DOHH2 (cell line): ENCODE results near the gene ME3.

Experiments
- CTCF ChIP-seq: fragments of 200-600 bp; sonication (generic); IDR thresholded peaks from one replicate; pipeline ENCODE4 v1.5.1; 2014; ENCODE audit warnings: antibody characterized with exemption, mild to moderate bottlenecking, low read depth, low read length; ENCODE audit not compliant: poor library complexity, severe bottlenecking
- EZH2phosphoT487 ChIP-seq: fragments of 200-600 bp; sonication (generic); IDR thresholded peaks from 2 replicates; pipeline ENCODE4 v1.6.1; 2017; ENCODE audit warnings: borderline replicate concordance, mild to moderate bottlenecking, antibody characterized with exemption, low read length, moderate library complexity, mixed read lengths

DNA sequence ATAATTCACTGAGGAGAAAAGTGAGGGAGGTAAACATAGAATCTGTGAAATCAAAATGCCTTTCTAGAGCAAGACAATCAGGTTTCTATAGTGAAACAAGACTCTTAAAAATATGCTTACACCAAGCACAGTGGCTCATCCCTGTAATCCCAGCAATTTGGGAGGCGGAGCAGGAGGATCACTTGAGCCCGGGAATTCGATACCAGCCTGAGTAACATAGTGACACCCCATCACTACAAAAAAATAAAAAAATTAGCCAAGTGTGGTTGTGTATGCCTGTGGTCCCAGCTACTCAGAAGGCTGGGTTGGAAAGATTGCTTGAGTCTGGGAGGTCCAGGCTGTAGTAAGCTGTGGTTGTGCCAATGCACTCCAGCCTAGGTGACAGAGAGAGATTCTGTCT lies 43.2 kb upstream of the ME3 start:
- no peak for TF ChIP-seq CTCF
- TF ChIP-seq EZH2phosphoT487 = no peak
